VCaP (cell line): ENCODE data around the gene SLC25A45.
A peak's percentile ranks its signal among the peaks of the same experiment; 100 is the strongest.

Experiments
- H3K27ac ChIP-seq: fragments of 450-650 bp; 2 replicates; pipeline ENCODE4 v1.5.1; 2017
- CTCF ChIP-seq: fragments of 450-650 bp; conservative IDR thresholded peaks from 2 replicates; pipeline ENCODE4 v1.5.1; 2017; ENCODE audit warnings: mild to moderate bottlenecking, moderate library complexity

SLC25A45 gene

GRCh38 chr11:65392899-65393298, 10.5 kb upstream of the SLC25A45 start:
- H3K27ac ChIP-seq: no peak overlapping the region
- TF ChIP-seq CTCF: no peak

DNA sequence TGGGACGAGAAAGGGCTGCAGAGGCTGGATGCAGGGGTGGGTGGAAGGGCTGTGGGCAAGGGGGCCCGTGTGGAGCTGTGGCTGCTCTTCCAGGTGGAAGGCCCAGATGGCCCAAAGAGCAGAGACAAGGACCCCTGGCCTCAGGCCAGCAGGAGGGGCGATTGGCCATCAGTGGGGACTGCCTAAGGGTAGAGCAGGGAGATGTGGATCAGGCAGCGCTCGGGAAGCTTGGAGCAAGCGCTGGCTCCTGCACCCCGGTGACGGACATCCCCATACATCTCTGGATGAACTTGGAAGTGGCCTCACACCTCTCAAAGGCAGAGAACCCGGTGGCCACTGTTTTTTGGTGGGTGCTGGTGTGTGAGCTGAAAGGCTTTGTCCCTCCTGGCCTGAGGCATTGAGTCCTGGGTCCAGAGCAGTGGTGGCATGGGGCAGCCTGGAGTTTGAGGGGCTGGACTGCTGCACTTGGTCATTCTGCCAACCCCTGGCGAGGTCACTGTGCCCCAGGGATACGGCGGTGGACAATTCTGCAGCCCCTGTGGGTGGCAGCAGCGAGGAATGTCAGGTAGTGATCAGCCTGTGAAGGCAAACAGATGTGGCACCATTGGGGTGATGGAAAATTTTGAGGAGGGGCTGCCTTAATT, 9.9 kb upstream of the SLC25A45 start:
- H3K27ac ChIP-seq: no peak overlapping the region
- no peak for TF ChIP-seq CTCF

GRCh38 chr11:65390996-65391395, 8.6 kb upstream of the SLC25A45 start:
- TF ChIP-seq CTCF: no peak
- H3K27ac ChIP-seq: peak overlapping the region; percentile 5; the same call in 1 of the 2 replicates

DNA sequence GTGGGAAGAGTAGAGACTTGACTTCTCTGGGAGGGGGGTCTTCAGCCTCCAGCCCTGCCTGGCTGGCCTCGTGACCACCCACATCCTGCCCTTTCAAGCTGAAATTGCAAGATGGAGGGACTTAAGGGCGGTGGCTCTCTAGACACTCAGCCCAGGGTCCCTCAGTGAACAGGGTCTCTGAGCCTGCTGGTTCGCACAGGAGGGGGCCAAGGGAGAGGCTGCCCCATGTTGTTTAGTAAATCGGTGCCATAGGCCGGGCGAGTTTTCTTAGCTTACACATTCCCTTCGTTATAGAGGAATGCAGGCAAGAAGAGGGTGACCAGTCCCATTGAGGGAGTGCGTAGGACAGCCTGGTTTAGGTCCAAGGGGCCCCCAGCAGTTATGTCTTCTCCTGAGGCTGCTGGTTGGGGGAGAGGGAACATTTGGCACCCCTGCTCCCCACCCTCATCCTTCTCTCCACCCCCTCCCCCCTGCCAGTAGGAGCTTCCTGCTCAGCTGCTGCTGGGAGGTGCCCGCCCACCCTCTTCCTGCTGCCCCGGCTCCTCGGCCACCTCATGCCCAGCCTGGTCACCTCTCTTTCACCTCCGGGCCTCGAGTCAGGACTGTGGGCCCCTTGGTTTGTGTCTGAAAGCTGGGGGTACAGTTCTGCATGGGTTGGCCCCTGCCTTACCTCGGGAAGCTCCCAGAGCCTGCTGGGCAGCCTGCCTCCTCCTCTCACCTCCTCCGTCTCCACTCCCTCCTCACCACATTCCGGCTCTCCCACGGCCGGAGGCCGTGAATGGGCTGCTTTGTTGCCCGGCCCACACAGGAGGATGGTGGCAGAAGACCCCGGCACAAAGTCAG, 7.9 kb upstream of the SLC25A45 start:
- peak overlapping the region; percentile 5; the same call in 1 of the 2 replicates for H3K27ac ChIP-seq

GRCh38 chr11:65389294-65389980, 7.0 kb upstream of the SLC25A45 start:
- no peak overlapping the region; the same call in 1 of the 2 replicates for H3K27ac ChIP-seq
- TF ChIP-seq CTCF: no peak

More for the DNA sequence above, 7.9 kb upstream of the SLC25A45 start:
- no peak for TF ChIP-seq CTCF

- TF ChIP-seq CTCF: no peak
- H3K27ac ChIP-seq: no peak overlapping the region; the same call in 1 of the 2 replicates
Observed at GRCh38 chr11:65388731-65389130, 6.3 kb upstream of the SLC25A45 start.
